ENCODE data around the gene LTF. TPM values are rescaled to one million over a fixed set of nuclear protein-coding genes. Genes with fewer than 3 reads are reported as not detected.
A peak's percentile ranks its signal among the peaks of the same experiment; 100 is the strongest.

LTF gene
- total and polyA plus RNA-seq, 2 experiments from 2014 or later, result 0.73 to 1.3 TPM

DNA sequence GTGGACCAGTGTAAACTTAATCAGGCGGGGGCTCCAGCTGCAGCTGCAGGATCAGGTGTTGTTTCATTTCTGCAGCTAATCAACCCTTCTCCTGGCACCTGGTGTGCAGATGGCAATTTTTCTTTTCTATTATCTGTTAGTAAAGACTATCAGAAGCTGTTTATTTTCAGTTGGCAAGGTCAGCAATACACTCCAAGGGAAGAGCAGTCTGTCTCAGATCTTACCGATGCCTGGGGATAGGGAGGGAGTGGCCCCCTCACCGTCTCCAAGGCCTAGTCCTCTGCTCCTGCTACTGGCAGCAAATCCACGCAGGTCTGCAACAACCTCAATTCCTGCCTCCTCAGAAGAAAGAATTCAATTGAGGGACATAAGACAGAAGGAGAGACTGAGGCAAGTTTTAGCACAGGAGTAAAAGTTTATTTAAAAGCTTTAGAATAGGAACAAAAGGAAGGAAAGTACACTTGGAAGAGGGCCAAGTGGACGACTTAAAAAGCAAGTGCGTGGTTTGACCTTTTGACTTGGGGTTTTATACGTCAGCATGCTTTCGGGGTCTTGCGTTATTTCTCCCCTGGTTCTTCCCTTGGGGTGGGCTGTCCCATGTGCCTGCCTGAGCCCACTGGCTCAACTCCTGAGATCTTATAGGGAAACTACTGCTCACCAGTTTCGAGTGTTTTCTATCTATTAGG, 48.4 kb downstream of the LTF start (continued):
- TF ChIP-seq, protein P1, sequence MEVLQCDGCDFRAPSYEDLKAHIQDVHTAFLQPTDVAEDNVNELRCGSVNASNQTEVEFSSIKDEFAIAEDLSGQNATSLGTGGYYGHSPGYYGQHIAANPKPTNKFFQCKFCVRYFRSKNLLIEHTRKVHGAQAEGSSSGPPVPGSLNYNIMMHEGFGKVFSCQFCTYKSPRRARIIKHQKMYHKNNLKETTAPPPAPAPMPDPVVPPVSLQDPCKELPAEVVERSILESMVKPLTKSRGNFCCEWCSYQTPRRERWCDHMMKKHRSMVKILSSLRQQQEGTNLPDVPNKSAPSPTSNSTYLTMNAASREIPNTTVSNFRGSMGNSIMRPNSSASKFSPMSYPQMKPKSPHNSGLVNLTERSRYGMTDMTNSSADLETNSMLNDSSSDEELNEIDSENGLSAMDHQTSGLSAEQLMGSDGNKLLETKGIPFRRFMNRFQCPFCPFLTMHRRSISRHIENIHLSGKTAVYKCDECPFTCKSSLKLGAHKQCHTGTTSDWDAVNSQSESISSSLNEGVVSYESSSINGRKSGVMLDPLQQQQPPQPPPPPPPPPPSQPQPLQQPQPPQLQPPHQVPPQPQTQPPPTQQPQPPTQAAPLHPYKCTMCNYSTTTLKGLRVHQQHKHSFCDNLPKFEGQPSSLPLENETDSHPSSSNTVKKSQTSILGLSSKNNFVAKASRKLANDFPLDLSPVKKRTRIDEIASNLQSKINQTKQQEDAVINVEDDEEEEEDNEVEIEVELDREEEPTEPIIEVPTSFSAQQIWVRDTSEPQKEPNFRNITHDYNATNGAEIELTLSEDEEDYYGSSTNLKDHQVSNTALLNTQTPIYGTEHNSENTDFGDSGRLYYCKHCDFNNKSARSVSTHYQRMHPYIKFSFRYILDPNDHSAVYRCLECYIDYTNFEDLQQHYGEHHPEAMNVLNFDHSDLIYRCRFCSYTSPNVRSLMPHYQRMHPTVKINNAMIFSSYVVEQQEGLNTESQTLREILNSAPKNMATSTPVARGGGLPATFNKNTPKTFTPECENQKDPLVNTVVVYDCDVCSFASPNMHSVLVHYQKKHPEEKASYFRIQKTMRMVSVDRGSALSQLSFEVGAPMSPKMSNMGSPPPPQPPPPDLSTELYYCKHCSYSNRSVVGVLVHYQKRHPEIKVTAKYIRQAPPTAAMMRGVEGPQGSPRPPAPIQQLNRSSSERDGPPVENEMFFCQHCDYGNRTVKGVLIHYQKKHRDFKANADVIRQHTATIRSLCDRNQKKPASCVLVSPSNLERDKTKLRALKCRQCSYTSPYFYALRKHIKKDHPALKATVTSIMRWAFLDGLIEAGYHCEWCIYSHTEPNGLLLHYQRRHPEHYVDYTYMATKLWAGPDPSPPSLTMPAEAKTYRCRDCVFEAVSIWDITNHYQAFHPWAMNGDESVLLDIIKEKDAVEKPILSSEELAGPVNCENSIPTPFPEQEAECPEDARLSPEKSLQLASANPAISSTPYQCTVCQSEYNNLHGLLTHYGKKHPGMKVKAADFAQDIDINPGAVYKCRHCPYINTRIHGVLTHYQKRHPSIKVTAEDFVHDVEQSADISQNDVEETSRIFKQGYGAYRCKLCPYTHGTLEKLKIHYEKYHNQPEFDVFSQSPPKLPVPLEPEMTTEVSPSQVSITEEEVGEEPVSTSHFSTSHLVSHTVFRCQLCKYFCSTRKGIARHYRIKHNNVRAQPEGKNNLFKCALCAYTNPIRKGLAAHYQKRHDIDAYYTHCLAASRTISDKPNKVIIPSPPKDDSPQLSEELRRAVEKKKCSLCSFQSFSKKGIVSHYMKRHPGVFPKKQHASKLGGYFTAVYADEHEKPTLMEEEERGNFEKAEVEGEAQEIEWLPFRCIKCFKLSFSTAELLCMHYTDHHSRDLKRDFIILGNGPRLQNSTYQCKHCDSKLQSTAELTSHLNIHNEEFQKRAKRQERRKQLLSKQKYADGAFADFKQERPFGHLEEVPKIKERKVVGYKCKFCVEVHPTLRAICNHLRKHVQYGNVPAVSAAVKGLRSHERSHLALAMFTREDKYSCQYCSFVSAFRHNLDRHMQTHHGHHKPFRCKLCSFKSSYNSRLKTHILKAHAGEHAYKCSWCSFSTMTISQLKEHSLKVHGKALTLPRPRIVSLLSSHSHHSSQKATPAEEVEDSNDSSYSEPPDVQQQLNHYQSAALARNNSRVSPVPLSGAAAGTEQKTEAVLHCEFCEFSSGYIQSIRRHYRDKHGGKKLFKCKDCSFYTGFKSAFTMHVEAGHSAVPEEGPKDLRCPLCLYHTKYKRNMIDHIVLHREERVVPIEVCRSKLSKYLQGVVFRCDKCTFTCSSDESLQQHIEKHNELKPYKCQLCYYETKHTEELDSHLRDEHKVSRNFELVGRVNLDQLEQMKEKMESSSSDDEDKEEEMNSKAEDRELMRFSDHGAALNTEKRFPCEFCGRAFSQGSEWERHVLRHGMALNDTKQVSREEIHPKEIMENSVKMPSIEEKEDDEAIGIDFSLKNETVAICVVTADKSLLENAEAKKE (CRISPR knock-in tag; IDR thresholded peaks at IDR 0.05), result no peak
- no peak for TF ChIP-seq EZH2phosphoT487 (IDR thresholded peaks at IDR 0.05; ENCODE audit: unreplicated experiment)

DNA sequence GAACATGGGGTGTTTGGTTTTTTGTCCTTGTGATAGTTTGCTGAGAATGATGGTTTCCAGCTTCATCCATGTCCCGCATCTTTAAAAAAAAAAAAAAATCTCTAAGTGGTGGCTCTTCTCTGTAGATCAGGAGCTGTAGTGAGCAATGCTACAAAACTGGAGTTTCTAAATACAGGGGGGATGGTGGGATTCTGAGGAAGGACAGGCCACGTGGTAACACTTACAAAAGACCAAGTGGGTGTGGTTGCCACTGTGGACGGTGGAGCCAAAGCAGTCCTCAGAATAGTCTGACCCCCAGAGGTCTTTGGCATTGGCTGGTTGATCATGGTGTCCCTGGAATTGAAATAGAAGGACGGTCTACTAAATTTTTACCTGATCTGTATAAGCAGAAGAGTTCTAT, 50.0 kb downstream of the LTF start:
- no peaks in the 10 kb centered on the region for H3K9me2 ChIP-seq (ENCODE audit: insufficient read depth)
- H3K4me3 Mint-ChIP-seq, result no peak overlapping the region
- peaks cover 17% of the 10 kb centered on the region; the same call in 2 of the 3 replicates for H3K4me1 Mint-ChIP-seq

DNA sequence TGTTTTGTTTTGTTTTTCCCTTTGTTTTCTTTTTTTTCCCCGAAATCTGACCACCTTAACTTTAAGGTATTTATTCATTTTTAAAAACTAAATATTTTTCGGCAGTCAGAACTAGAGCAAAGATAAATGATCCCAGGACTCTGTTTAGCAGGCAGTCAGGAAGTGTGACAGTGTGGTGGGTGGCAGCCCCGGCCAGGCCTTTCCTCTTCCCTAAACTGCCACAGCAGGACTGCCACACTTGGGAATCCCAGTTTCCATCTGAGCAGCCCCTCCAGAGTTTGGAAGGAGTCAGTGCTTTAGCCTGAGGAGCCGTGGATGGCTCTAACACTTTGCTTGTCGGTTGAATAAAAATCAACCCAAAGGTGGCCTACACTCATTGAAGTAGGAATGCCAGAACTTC, 50.8 kb downstream of the LTF start:
- no peaks in the 10 kb centered on the region for H3K36me3 ChIP-seq (ENCODE audit: insufficient read depth)
- H4K20me1 ChIP-seq (replicated peaks; ENCODE audit: insufficient read depth), result no peaks in the 10 kb centered on the region
- peak overlapping the region; percentile 56; the same call in 1 of the 2 replicates for H2AFZ ChIP-seq
- Mint-ChIP-seq H3K4me1 (peaks cover 17% of the 10 kb centered on the region; the same call in 2 of the 3 replicates), H3K27ac (no peak overlapping the region), H3K4me3 (no peak overlapping the region), H3K9me3 (no peaks in the 10 kb centered on the region), H3K36me3 (ENCODE audit: low read depth) (no peaks in the 10 kb centered on the region), H3K27me3 (ENCODE audit: insufficient read depth, low read depth, poor library complexity) (no peaks in the 10 kb centered on the region)
- DNase-seq (ENCODE audit: low spot score) (no peak), ATAC-seq (no peak)
- no peaks in the 10 kb centered on the region for H3K79me2 ChIP-seq (replicated peaks; ENCODE audit: insufficient read depth)
- H3K4me1 ChIP-seq (ENCODE audit: insufficient read depth), result no peaks in the 10 kb centered on the region
- H3K4me2 ChIP-seq, result no peak overlapping the region
- H3K27ac ChIP-seq (ENCODE audit: low read depth), result no peak overlapping the region
- no peaks in the 10 kb centered on the region for H3K9me2 ChIP-seq (ENCODE audit: insufficient read depth)
- no peak overlapping the region for H3K4me3 ChIP-seq
- no peaks in the 10 kb centered on the region for H3F3A ChIP-seq (replicated peaks; ENCODE audit: low read depth)
- no peaks in the 10 kb centered on the region for H3K27me3 ChIP-seq (ENCODE audit: insufficient read depth)
- TF ChIP-seq, protein P2, sequence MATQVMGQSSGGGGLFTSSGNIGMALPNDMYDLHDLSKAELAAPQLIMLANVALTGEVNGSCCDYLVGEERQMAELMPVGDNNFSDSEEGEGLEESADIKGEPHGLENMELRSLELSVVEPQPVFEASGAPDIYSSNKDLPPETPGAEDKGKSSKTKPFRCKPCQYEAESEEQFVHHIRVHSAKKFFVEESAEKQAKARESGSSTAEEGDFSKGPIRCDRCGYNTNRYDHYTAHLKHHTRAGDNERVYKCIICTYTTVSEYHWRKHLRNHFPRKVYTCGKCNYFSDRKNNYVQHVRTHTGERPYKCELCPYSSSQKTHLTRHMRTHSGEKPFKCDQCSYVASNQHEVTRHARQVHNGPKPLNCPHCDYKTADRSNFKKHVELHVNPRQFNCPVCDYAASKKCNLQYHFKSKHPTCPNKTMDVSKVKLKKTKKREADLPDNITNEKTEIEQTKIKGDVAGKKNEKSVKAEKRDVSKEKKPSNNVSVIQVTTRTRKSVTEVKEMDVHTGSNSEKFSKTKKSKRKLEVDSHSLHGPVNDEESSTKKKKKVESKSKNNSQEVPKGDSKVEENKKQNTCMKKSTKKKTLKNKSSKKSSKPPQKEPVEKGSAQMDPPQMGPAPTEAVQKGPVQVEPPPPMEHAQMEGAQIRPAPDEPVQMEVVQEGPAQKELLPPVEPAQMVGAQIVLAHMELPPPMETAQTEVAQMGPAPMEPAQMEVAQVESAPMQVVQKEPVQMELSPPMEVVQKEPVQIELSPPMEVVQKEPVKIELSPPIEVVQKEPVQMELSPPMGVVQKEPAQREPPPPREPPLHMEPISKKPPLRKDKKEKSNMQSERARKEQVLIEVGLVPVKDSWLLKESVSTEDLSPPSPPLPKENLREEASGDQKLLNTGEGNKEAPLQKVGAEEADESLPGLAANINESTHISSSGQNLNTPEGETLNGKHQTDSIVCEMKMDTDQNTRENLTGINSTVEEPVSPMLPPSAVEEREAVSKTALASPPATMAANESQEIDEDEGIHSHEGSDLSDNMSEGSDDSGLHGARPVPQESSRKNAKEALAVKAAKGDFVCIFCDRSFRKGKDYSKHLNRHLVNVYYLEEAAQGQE (IDR thresholded peaks at IDR 0.05; ENCODE audit: unreplicated experiment), result no peak
- TF ChIP-seq EZH2 (IDR thresholded peaks at IDR 0.05; ENCODE audit: low read depth, unreplicated experiment) (no peak), ZNF114 (CRISPR knock-in tag; IDR thresholded peaks at IDR 0.05) (no peak)
- TF ChIP-seq, protein P3, sequence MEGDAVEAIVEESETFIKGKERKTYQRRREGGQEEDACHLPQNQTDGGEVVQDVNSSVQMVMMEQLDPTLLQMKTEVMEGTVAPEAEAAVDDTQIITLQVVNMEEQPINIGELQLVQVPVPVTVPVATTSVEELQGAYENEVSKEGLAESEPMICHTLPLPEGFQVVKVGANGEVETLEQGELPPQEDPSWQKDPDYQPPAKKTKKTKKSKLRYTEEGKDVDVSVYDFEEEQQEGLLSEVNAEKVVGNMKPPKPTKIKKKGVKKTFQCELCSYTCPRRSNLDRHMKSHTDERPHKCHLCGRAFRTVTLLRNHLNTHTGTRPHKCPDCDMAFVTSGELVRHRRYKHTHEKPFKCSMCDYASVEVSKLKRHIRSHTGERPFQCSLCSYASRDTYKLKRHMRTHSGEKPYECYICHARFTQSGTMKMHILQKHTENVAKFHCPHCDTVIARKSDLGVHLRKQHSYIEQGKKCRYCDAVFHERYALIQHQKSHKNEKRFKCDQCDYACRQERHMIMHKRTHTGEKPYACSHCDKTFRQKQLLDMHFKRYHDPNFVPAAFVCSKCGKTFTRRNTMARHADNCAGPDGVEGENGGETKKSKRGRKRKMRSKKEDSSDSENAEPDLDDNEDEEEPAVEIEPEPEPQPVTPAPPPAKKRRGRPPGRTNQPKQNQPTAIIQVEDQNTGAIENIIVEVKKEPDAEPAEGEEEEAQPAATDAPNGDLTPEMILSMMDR (conservative IDR thresholded peaks at IDR 0.05; ENCODE audit: low read depth in 2 of 2), result no peak

More for the DNA sequence above, 50.0 kb downstream of the LTF start:
- H2AFZ ChIP-seq, result no peak overlapping the region
- ATAC-seq (no peak), DNase-seq (ENCODE audit: low spot score) (no peak)
- no peaks in the 10 kb centered on the region for H3F3A ChIP-seq (replicated peaks; ENCODE audit: low read depth)
- Mint-ChIP-seq H3K36me3 (ENCODE audit: low read depth) (no peaks in the 10 kb centered on the region), H3K9me3 (no peaks in the 10 kb centered on the region), H3K27ac (no peak overlapping the region), H3K27me3 (ENCODE audit: insufficient read depth, low read depth, poor library complexity) (no peaks in the 10 kb centered on the region)
- no peaks in the 10 kb centered on the region for H3K79me2 ChIP-seq (replicated peaks; ENCODE audit: insufficient read depth)
- no peak overlapping the region for H3K4me3 ChIP-seq
- no peak overlapping the region for H3K27ac ChIP-seq (ENCODE audit: low read depth)
- H4K20me1 ChIP-seq (replicated peaks; ENCODE audit: insufficient read depth), result no peaks in the 10 kb centered on the region
- H3K4me1 ChIP-seq (ENCODE audit: insufficient read depth), result no peaks in the 10 kb centered on the region
- H3K4me2 ChIP-seq, result no peak overlapping the region
- no peaks in the 10 kb centered on the region for H3K27me3 ChIP-seq (ENCODE audit: insufficient read depth)
- no peak for TF ChIP-seq JUNB (IDR thresholded peaks at IDR 0.05; ENCODE audit: unreplicated experiment)
- no peaks in the 10 kb centered on the region for H3K36me3 ChIP-seq (ENCODE audit: insufficient read depth)
